ENCODE results near the gene MAP7D1.

DNA sequence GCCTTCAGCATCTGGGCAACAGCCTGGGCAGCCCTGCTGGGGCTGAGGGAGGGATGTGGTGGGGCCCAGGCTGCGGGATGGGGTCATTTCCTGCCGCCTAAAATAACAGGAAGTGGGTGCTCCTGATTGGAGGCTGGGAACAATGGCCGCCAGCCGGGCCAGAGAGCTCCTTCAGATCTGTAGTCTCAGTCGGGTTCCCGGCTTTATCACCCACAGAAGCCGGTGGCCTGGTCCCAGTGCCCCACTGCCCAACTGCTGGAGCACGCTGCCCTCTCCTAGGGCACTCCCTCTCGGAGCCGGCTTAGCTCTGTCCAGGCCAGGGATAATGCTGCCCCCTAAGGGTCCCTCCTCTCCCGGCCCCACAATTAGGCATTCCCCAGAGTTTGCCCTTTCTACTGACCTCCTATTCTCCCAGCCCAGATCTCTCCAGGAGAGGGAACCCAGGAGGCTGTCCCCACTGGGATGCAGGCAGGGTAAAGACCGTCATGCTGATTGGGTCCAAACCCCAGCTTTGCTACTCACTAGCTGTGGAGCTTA is 5.1 kb downstream of the MAP7D1 start:
- TF ChIP-seq, protein P1, sequence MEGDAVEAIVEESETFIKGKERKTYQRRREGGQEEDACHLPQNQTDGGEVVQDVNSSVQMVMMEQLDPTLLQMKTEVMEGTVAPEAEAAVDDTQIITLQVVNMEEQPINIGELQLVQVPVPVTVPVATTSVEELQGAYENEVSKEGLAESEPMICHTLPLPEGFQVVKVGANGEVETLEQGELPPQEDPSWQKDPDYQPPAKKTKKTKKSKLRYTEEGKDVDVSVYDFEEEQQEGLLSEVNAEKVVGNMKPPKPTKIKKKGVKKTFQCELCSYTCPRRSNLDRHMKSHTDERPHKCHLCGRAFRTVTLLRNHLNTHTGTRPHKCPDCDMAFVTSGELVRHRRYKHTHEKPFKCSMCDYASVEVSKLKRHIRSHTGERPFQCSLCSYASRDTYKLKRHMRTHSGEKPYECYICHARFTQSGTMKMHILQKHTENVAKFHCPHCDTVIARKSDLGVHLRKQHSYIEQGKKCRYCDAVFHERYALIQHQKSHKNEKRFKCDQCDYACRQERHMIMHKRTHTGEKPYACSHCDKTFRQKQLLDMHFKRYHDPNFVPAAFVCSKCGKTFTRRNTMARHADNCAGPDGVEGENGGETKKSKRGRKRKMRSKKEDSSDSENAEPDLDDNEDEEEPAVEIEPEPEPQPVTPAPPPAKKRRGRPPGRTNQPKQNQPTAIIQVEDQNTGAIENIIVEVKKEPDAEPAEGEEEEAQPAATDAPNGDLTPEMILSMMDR (IDR thresholded peaks at IDR 0.05): no peak
- TF ChIP-seq POLR2AphosphoS5 (IDR thresholded peaks at IDR 0.05; ENCODE audit: insufficient read depth in 1 of 2, low read depth in 1 of 2) (peak in 1 of 2 donors; percentile 73), POLR2A (IDR thresholded peaks at IDR 0.05) (no peak)
